HEK293T (cell line): ENCODE data around the gene SUPT4H1.

Experiments
- CTCF ChIA-PET: fragments of 350-600 bp; formaldehyde crosslinking; extraction: SDS; loops from one replicate; lab custom pipeline; 2021; ENCODE audit warnings: antibody characterized with exemption, inconsistent platforms; lab: Yijun Ruan, JAX
- POLR2A ChIA-PET: fragments of 350-600 bp; formaldehyde crosslinking; extraction: SDS; loops from one replicate; lab custom pipeline; 2020; ENCODE audit warnings: antibody characterized with exemption, inconsistent platforms; lab: Yijun Ruan, JAX
- DNase-seq: peaks from one replicate; pipeline ENCODE4 v3.0.0; 2012; ENCODE audit warnings: mixed read lengths; ENCODE audit errors: extremely low spot score
- ARNT ChIP-seq: fragments of 450-650 bp; IDR thresholded peaks from 2 replicates; pipeline ENCODE4 v1.6.1; 2017; ENCODE audit warnings: mild to moderate bottlenecking
- BHLHE40 ChIP-seq: fragments of 450-650 bp; IDR thresholded peaks from 2 replicates; pipeline ENCODE4 v1.6.1; 2016; ENCODE audit warnings: mild to moderate bottlenecking, moderate library complexity, borderline replicate concordance
- CTBP1 ChIP-seq: fragments of 450-650 bp; IDR thresholded peaks from 2 replicates; pipeline ENCODE4 v1.6.1; 2016; ENCODE audit warnings: borderline replicate concordance
- ELF4 ChIP-seq: fragments of 450-650 bp; IDR thresholded peaks from 2 replicates; pipeline ENCODE4 v1.6.1; 2017; ENCODE audit warnings: antibody characterized with exemption
- FOXA1 ChIP-seq: fragments of 450-650 bp; IDR thresholded peaks from 2 replicates; pipeline ENCODE4 v1.6.1; 2016; ENCODE audit warnings: mild to moderate bottlenecking
- FOXK2 ChIP-seq: fragments of 450-650 bp; IDR thresholded peaks from 2 replicates; pipeline ENCODE4 v1.6.1; 2016; ENCODE audit warnings: mild to moderate bottlenecking
- FOXM1 ChIP-seq: fragments of 450-650 bp; IDR thresholded peaks from 2 replicates; pipeline ENCODE4 v1.6.1; 2017; ENCODE audit warnings: mild to moderate bottlenecking, borderline replicate concordance
- HDGF ChIP-seq: fragments of 450-650 bp; IDR thresholded peaks from 2 replicates; pipeline ENCODE4 v1.6.1; 2017; ENCODE audit warnings: antibody characterized with exemption, borderline replicate concordance
- L3MBTL2 ChIP-seq: fragments of 450-650 bp; conservative IDR thresholded peaks from 2 replicates; pipeline ENCODE4 v1.6.1; 2016; ENCODE audit warnings: mild to moderate bottlenecking
- LEF1 ChIP-seq: fragments of 450-650 bp; IDR thresholded peaks from 2 replicates; pipeline ENCODE4 v1.6.1; 2017; ENCODE audit warnings: mild to moderate bottlenecking, borderline replicate concordance
- NFRKB ChIP-seq: fragments of 450-650 bp; IDR thresholded peaks from 2 replicates; pipeline ENCODE4 v1.6.1; 2016; ENCODE audit warnings: mild to moderate bottlenecking, moderate library complexity
- SP1 ChIP-seq: fragments of 450-650 bp; IDR thresholded peaks from 2 replicates; pipeline ENCODE4 v1.6.1; 2017
- SUZ12 ChIP-seq: fragments of 450-650 bp; IDR thresholded peaks from 2 replicates; pipeline ENCODE4 v1.6.1; 2016; ENCODE audit warnings: mild to moderate bottlenecking
- TARDBP ChIP-seq: fragments of 450-650 bp; IDR thresholded peaks from 2 replicates; pipeline ENCODE4 v1.6.1; 2016
- ZNF384 ChIP-seq: fragments of 450-650 bp; IDR thresholded peaks from 2 replicates; pipeline ENCODE4 v1.6.1; 2016
- TF ChIP-seq, protein P1 (sequence below): fragments of 450-650 bp; IDR thresholded peaks from 2 replicates; pipeline ENCODE4 v1.6.1; 2016

The SUPT4H1 gene

DNA sequence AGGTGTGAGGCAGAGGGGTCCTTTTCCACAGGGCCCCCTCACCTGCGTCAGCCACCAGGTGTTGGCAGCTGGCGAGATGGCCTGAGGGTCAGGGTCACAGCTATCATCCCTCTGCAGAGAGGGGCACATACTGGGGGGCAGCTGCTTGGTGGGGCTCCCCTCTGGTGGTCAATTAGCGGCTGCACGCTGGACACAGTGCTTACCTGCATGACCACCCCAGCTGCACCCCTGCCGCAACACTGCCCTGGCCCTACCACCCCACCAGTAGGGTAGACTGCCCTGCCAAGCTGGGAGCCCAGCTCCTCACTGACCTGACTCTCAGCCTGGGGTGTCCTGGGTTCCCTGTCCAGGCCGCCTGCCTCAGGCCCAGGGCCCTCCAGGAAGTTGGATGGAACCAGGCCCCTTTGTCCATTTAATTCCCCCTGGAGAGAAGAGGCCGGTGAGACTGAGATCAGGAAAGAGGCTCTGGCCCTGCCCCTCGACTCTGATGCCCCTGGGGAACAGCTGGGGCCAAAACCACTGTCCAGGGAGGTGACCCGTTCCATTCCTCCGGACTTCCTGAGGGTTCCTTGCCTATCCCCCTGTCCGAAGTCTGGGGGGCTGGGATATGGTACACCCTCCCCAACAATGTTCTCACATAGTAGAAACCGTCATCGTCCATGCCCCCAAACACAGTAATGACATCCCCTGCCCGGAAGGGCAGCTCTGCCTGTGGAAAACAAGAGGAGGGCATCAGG, 47.1 kb downstream of the SUPT4H1 start:
- TF ChIP-seq FOXM1 (no peak), SUZ12 (no peak), CTBP1 (no peak), ARNT (no peak), L3MBTL2 (no peak), ELF4 (no peak), ZNF384 (no peak), FOXA1 (no peak), HDGF (no peak)
- TF ChIP-seq, protein P1, sequence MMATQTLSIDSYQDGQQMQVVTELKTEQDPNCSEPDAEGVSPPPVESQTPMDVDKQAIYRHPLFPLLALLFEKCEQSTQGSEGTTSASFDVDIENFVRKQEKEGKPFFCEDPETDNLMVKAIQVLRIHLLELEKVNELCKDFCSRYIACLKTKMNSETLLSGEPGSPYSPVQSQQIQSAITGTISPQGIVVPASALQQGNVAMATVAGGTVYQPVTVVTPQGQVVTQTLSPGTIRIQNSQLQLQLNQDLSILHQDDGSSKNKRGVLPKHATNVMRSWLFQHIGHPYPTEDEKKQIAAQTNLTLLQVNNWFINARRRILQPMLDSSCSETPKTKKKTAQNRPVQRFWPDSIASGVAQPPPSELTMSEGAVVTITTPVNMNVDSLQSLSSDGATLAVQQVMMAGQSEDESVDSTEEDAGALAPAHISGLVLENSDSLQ, result no peak
- DNase-seq, result no peak
- ChIA-PET CTCF (interaction anchor here (0.5 to 2.9 kb wide), 8 partner anchors 7 to 863 kb away, joined by 3 to 17 read pairs (median 3); no protein-coding TSS in a partner anchor), POLR2A (interaction anchor here (0.8 to 1.2 kb wide), 4 partner anchors 9 to 48 kb away, joined by 3 to 6 read pairs (median 4); partner anchors contain the start of gene SUPT4H1)

DNA sequence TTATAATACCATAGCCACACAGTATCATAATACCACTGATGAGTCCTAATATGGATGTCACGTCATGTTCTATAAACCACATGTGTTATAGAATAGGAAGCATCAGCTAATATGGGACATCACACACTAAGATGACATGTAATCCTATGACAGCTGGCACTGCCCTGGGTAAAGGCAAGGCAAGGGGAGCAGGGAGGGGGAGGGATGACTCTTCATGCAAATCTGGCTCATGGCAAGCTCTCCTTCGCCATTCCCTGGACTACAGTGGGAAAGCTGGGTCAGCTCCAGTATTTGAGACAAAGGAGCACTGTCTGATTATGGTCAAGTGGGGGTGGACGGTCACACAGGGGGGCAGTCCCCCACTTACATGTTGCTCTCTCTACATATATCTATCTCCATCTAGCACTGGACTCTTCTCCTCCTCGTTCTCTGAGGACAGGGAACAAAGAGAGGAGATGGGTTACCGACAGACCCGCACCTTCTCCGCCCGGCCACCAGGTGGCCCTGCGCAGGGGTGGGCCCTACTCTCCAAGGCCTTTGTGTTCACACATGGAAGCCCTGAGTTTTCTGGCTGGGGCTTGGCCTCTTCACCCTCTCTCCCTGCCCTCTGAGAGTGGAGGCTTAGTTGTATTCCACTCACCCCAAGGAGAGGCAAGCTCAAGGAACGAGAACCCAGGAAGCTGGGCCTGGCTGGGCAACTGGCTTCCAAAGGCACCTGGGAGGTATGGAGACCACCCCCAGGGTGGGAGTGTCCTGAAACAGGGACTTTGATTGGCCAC, 47.8 kb downstream of the SUPT4H1 start:
- peak; percentile 92 for DNase-seq
- POLR2A ChIA-PET, result interaction anchor here (0.8 to 1.2 kb wide), 3 partner anchors 48 to 113 kb away, joined by 3 to 5 read pairs (median 4); partner anchors contain the start of genes RNF43 and SUPT4H1
- CTCF ChIA-PET, result interaction anchor here (0.5 to 2.9 kb wide), 16 partner anchors 8 to 862 kb away, joined by 3 to 17 read pairs (median 3); partner anchors contain the start of gene RNF43
- TF ChIP-seq FOXK2, result no peak
- TF ChIP-seq HDGF, result no peak
- TF ChIP-seq ELF4, result no peak
- no peak for TF ChIP-seq FOXM1
- no peak for TF ChIP-seq TARDBP
- TF ChIP-seq ZNF384, result no peak

DNA sequence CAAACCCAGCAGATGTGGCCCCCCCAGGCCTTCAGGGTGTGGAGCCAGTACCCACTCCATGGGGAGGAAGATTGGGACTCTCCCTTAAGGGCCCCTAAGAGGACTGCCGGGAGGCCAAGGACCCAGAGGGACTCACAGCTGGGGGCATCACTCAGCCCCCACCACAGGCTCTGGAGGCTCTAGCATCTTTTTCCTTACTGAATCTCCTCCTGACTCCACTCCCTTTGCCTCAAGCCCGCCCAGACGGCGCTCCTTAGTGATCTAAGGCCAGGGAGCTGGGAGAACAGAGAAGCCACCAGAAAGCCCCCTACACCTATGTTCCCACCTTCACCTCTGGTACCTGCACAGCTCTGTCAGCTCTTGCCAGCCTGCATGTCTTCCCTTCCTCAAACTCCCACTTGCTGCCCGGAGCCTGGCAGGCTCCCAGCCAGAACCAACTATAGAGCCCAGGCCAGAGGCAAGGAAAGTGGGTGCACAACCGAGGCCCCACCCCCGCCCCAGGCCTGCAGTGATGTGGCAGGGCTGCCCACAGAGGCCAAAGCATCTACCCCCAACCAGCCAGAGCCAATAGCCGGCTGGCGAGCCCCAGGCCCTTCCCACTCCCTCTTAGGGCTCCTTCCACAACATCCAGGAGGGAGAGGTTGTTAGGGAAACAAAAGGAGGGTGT, 48.9 kb downstream of the SUPT4H1 start:
- no peak for DNase-seq
- ChIA-PET POLR2A (no interaction called here), CTCF (interaction anchor here (0.6 to 1.7 kb wide), 3 partner anchors 9 to 231 kb away, joined by 3 to 5 read pairs (median 3); no protein-coding TSS in a partner anchor)
- TF ChIP-seq NFRKB (no peak), FOXA1 (no peak), SUZ12 (no peak), HDGF (no peak), ELF4 (no peak), FOXM1 (no peak), SP1 (no peak), FOXK2 (no peak), LEF1 (no peak), ZNF384 (no peak), ARNT (no peak), BHLHE40 (no peak)
- TF ChIP-seq, protein P1, result no peak

DNA sequence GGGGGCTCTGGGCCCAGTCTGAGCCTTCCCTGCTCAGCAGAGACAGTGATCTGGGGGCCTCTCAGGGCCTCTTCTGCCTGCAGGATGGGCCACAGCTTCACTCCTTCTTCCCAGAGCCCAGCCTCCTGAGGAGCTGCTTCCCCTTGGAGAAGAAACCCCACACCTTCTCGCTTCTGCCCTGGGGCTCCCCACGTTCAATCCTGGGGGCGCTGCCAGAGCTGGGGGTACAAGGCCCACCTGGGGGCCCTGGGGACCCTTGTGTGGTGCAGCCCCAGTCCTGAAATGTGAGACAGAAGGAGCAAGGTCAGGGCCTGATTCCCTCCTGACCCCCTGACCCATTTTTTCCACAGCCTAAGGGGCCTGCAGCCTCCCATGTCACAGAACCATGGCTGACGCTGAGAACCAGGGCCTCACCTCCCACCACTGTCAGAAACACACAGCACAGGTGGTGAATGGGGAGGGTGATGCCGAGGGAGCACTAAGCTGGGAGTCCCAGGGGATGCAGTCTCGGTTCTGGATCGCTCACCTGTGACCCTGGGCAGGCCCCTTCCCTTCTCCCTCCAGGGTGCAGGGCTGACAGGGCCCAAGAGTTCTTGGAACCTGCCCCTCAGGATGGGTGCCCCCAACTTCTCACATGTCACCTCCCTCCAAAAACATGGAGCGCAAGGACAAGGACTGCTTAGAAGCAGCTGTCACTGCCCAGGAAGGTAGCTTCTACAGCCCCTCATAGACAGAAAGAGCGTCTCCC, 49.7 kb downstream of the SUPT4H1 start:
- TF ChIP-seq L3MBTL2, result no peak
- TF ChIP-seq, protein P1, result no peak
- TF ChIP-seq ARNT, result no peak
- TF ChIP-seq ELF4, result no peak
- no peak for TF ChIP-seq LEF1
- no peak for TF ChIP-seq SUZ12
- TF ChIP-seq BHLHE40, result no peak
- TF ChIP-seq FOXA1, result no peak
- TF ChIP-seq TARDBP, result no peak
- TF ChIP-seq FOXM1, result no peak
- TF ChIP-seq NFRKB, result no peak
- no peak for TF ChIP-seq HDGF
- DNase-seq, result no peak
- ChIA-PET CTCF (interaction anchor here (0.6 to 1.3 kb wide), 3 partner anchors 15 to 326 kb away, joined by 3 read pairs; no protein-coding TSS in a partner anchor), POLR2A (interaction anchor here (0.8 kb wide), 1 partner anchor 50 kb away, joined by 3 read pairs; the partner anchor contains the start of gene SUPT4H1)
